HG02588 (cell line): Measurements from ENCODE around the gene CRLF2.
"Not testable (repeated sequence)": the region's sequence is repeated elsewhere in the genome, so short reads cannot be mapped to it uniquely, and the experiment has no call there.

Source experiments
- ATAC-seq: cut with Tn5 transposase; IDR thresholded peaks from one replicate; pipeline ENCODE4 v1.9.1; 2021; ENCODE audit warnings: mild to moderate bottlenecking, moderate library complexity; ENCODE audit not compliant: unreplicated experiment

CRLF2 gene

GRCh38 chrX:1215123-1215823 lies 2.8 kb upstream of the CRLF2 start:
- no peak for ATAC-seq

- ATAC-seq = no peak
These were observed 1.5 kb upstream of the CRLF2 start for GRCh38 chrX:1213971-1214370.

GRCh38 chrX:1210844-1211243 lies 1.6 kb downstream of the CRLF2 start:
- ATAC-seq = no peak

- no peak for ATAC-seq
These were observed 4.9 kb downstream of the CRLF2 start for GRCh38 chrX:1207496-1208025.

- no peak for ATAC-seq
These were observed 6.5 kb downstream of the CRLF2 start for GRCh38 chrX:1205681-1206611.

- ATAC-seq = no peak
These were observed 10.2 kb downstream of the CRLF2 start for GRCh38 chrX:1202251-1202650.

GRCh38 chrX:1196436-1196835 lies 16.0 kb downstream of the CRLF2 start:
- ATAC-seq = no peak

- ATAC-seq = not testable (repeated sequence)
These were observed 20.3 kb downstream of the CRLF2 start for GRCh38 chrX:1192196-1192595.

- ATAC-seq = no peak
These were observed 21.8 kb downstream of the CRLF2 start for GRCh38 chrX:1190596-1191145.

- ATAC-seq = no peak
These were observed 26.9 kb downstream of the CRLF2 start for GRCh38 chrX:1185561-1185960.

GRCh38 chrX:1182211-1182610 lies 30.2 kb downstream of the CRLF2 start:
- no peak for ATAC-seq

GRCh38 chrX:1181661-1182060 lies 30.8 kb downstream of the CRLF2 start:
- ATAC-seq = not testable (repeated sequence)

GRCh38 chrX:1181170-1181569 lies 31.3 kb downstream of the CRLF2 start:
- no peak for ATAC-seq

- ATAC-seq = no peak
These were observed 33.8 kb downstream of the CRLF2 start for GRCh38 chrX:1178580-1179057.

- not testable (repeated sequence) for ATAC-seq
These were observed 35.7 kb downstream of the CRLF2 start for GRCh38 chrX:1176531-1177320.

- not testable (repeated sequence) for ATAC-seq
These were observed 37.6 kb downstream of the CRLF2 start for GRCh38 chrX:1174609-1175545.

GRCh38 chrX:1173435-1173834 lies 39.0 kb downstream of the CRLF2 start:
- not testable (repeated sequence) for ATAC-seq

- ATAC-seq = no peak
These were observed 40.0 kb downstream of the CRLF2 start for GRCh38 chrX:1172496-1172895.

GRCh38 chrX:1171915-1172314 lies 40.5 kb downstream of the CRLF2 start:
- not testable (repeated sequence) for ATAC-seq
